Peyer's patch (tissue), 4 donors: ENCODE data around the gene FOXJ1.

Experiments used
- CTCF ChIP-seq, 6 experiments: fragments of 450-650 bp in 4 of 6; fragments of 200-600 bp in 2 of 6; sonication (generic) in 1 of 6; IDR thresholded peaks; one replicate each; pipeline ENCODE4 v1.5.1; 2017 to 2019; ENCODE audit warnings: antibody characterized with exemption in 6 of 6, mild to moderate bottlenecking in 3 of 6, moderate library complexity in 1 of 6
- POLR2A ChIP-seq, 2 donors: fragments of 450-650 bp; IDR thresholded peaks; one replicate each; pipeline ENCODE4 v1.5.1; 2017; ENCODE audit warnings: antibody characterized with exemption in 2 of 2, mild to moderate bottlenecking in 2 of 2, moderate library complexity in 2 of 2

GRCh38 chr17:76125922-76126321 lies 15.1 kb downstream of the FOXJ1 start:
- TF ChIP-seq CTCF (IDR thresholded peaks at IDR 0.05) (no peak), POLR2A (IDR thresholded peaks at IDR 0.05) (no peak)
